K562 (cell line): Measurements from ENCODE around the gene CTPS1. TPM values are rescaled to one million over a fixed set of nuclear protein-coding genes. Genes with fewer than 3 reads are reported as not detected.

Source experiments
- ARID2 ChIP-seq: fragments of 450-650 bp; IDR thresholded peaks from 2 replicates; pipeline ENCODE4 v1.6.1; 2017; ENCODE audit warnings: antibody characterized with exemption, mild to moderate bottlenecking
- ATF1 ChIP-seq, 2 experiments: fragments of 450-650 bp in 1 of 2; IDR thresholded peaks; 2 replicates each; pipeline ENCODE4 v1.6.1; 2016; ENCODE audit warnings: missing compliant biosample characterization in 1 of 2, missing genetic modification characterization in 1 of 2
- CC2D1A ChIP-seq: fragments of 450-650 bp; IDR thresholded peaks from 2 replicates; pipeline ENCODE4 v1.6.1; 2017; ENCODE audit warnings: mild to moderate bottlenecking
- CHD2 ChIP-seq: IDR thresholded peaks from 2 replicates; pipeline ENCODE4 v1.6.1; 2011; ENCODE audit warnings: low read depth, low read length
- EP400 ChIP-seq: fragments of 450-650 bp; IDR thresholded peaks from 2 replicates; pipeline ENCODE4 v1.6.1; 2017; ENCODE audit warnings: antibody characterized with exemption, mild to moderate bottlenecking, moderate library complexity
- ESRRA ChIP-seq: fragments of 450-650 bp; IDR thresholded peaks from 2 replicates; pipeline ENCODE4 v1.6.1; 2014; ENCODE audit warnings: low read depth, mild to moderate bottlenecking, moderate library complexity, borderline replicate concordance
- ETV5 ChIP-seq: sonication (generic); formaldehyde crosslinking; IDR thresholded peaks from 2 replicates; pipeline ENCODE4 v1.4.0; 2020; ENCODE audit warnings: low read depth, mild to moderate bottlenecking, missing genetic modification reagents
- ILF3 ChIP-seq: fragments of 450-650 bp; IDR thresholded peaks from 2 replicates; pipeline ENCODE4 v1.6.1; 2018; ENCODE audit warnings: antibody characterized with exemption, mild to moderate bottlenecking, moderate library complexity, borderline replicate concordance
- IRF2 ChIP-seq: sonication (generic); formaldehyde crosslinking; IDR thresholded peaks from 2 replicates; pipeline ENCODE4 v1.8.1; 2022; ENCODE audit warnings: mild to moderate bottlenecking, missing genetic modification reagents
- KAT7 ChIP-seq: sonication (generic); formaldehyde crosslinking; IDR thresholded peaks from 2 replicates; pipeline ENCODE4 v1.8.0; 2022; ENCODE audit warnings: missing genetic modification reagents, mild to moderate bottlenecking, borderline replicate concordance
- KDM1A ChIP-seq, 2 experiments: fragments of 450-650 bp; IDR thresholded peaks; 2 replicates each; pipeline ENCODE4 v1.6.1; 2016; ENCODE audit warnings: mild to moderate bottlenecking in 2 of 2
- L3MBTL2 ChIP-seq: fragments of 450-650 bp; IDR thresholded peaks from 2 replicates; pipeline ENCODE4 v1.6.1; 2016; ENCODE audit warnings: mild to moderate bottlenecking, moderate library complexity
- MTF1 ChIP-seq: fragments of 250-450 bp; sonication (Bioruptor Pico); IDR thresholded peaks from 2 replicates; pipeline ENCODE4 v1.9.0; 2021; ENCODE audit warnings: moderate library complexity, mild to moderate bottlenecking, inconsistent platforms, borderline replicate concordance
- SRSF7 ChIP-seq: fragments of 200-400 bp; formaldehyde crosslinking; optimal IDR thresholded peaks from 2 replicates; pipeline ENCODE3; 2017; ENCODE audit warnings: mild to moderate bottlenecking, low read depth, low read length
- ZBTB5 ChIP-seq: fragments of 450-650 bp; IDR thresholded peaks from 2 replicates; pipeline ENCODE4 v1.6.1; 2017; ENCODE audit warnings: antibody characterized with exemption
- ZNF311 ChIP-seq: fragments of 250-450 bp; sonication (Bioruptor Pico); IDR thresholded peaks from 2 replicates; pipeline ENCODE4 v1.4.0; 2020; ENCODE audit warnings: mild to moderate bottlenecking, moderate library complexity
- ZNF316 ChIP-seq: fragments of 450-650 bp; IDR thresholded peaks from 2 replicates; pipeline ENCODE4 v1.6.1; 2016
- polyA plus RNA-seq, 8 experiments: library from polyadenylated mRNA; depleted of rRNA in 4 of 8; stranded (reverse) in 5 of 8; unstranded in 3 of 8; fragments of >200 nt; fragmentation: Nextera tagmentation in 2 of 8; fragmentation: Illumina TruSeq in 1 of 8; extraction: Ambion mirVana in 2 of 8; extraction: Trizol in 1 of 8; gene quantifications; 2 replicates each; pipeline versions ENCODE4 v1.2.1 to v1.2.3, GENCODE V29; 2011 to 2014; ENCODE audit warnings: inconsistent platforms in 1 of 8, missing spikeins in 1 of 8
- total RNA-seq, 7 experiments: library from RNA; depleted of rRNA in 6 of 7; stranded (reverse); fragments of >200 nt in 6 of 7; fragmentation: Illumina TruSeq in 2 of 7; extraction: Trizol in 2 of 7; gene quantifications; 2 replicates each; pipeline versions ENCODE4 v1.2.1 to v1.2.3, GENCODE V29; 2011 to 2021; ENCODE audit warnings: low replicate concordance in 1 of 7
- TF ChIP-seq, protein P1 (sequence below): sonication (generic); formaldehyde crosslinking; IDR thresholded peaks from 2 replicates; pipeline ENCODE4 v1.8.1; 2023; ENCODE audit warnings: mild to moderate bottlenecking, missing genetic modification reagents
- TF ChIP-seq, protein P2 (sequence below), 2 experiments: fragments of 450-650 bp in 1 of 2; IDR thresholded peaks; 2 replicates each; pipeline ENCODE4 v1.6.1; 2011 to 2017; ENCODE audit warnings: low read depth in 2 of 2, antibody characterized with exemption in 1 of 2, borderline replicate concordance in 1 of 2, low read length in 1 of 2, mild to moderate bottlenecking in 1 of 2, mixed read lengths in 1 of 2; ENCODE audit not compliant: control insufficient read depth in 1 of 2
- TF ChIP-seq, protein P3 (sequence below): sonication (generic); formaldehyde crosslinking; IDR thresholded peaks from 2 replicates; pipeline ENCODE4 v1.8.1; 2023; ENCODE audit warnings: mild to moderate bottlenecking, missing genetic modification reagents, moderate library complexity

Gene CTPS1
- total and polyA plus RNA-seq, 9 of the 15 experiments (the other 6 are each of a cell fraction or from before 2014, with no cell fraction given) = 44.4 to 164 (median 87.7) TPM

- TF ChIP-seq EP400 (0 out of 2 replicates have a peak, but pooled peaks have one; percentile 25), ESRRA (peak; percentile 50; the same call in 1 of the 2 replicates), ZBTB5 (no peak), KDM1A (IDR thresholded peaks at IDR 0.05) (peak; percentile 28 to 52; a peak in 2 of 4 replicates), ZNF311 (CRISPR knock-in tag) (no peak), ZNF316 (no peak), SRSF7 (no peak), ARID2 (peak; percentile 98), ILF3 (no peak), MTF1 (no peak), KAT7 (CRISPR knock-in tag) (no peak), ETV5 (CRISPR knock-in tag) (0 out of 2 replicates have a peak, but pooled peaks have one; percentile 51), CC2D1A (peak; percentile 96), L3MBTL2 (peak; percentile 82), IRF2 (CRISPR knock-in tag) (no peak), CHD2 (no peak), ATF1 (CRISPR knock-in tag; IDR thresholded peaks at IDR 0.05) (no peak), ATF1 (tag; IDR thresholded peaks at IDR 0.05) (peak; percentile 30; the same call in 1 of the 2 replicates)
- TF ChIP-seq, protein P1, sequence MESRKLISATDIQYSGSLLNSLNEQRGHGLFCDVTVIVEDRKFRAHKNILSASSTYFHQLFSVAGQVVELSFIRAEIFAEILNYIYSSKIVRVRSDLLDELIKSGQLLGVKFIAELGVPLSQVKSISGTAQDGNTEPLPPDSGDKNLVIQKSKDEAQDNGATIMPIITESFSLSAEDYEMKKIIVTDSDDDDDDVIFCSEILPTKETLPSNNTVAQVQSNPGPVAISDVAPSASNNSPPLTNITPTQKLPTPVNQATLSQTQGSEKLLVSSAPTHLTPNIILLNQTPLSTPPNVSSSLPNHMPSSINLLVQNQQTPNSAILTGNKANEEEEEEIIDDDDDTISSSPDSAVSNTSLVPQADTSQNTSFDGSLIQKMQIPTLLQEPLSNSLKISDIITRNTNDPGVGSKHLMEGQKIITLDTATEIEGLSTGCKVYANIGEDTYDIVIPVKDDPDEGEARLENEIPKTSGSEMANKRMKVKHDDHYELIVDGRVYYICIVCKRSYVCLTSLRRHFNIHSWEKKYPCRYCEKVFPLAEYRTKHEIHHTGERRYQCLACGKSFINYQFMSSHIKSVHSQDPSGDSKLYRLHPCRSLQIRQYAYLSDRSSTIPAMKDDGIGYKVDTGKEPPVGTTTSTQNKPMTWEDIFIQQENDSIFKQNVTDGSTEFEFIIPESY (CRISPR knock-in tag) = no peak
- TF ChIP-seq, protein P2, sequence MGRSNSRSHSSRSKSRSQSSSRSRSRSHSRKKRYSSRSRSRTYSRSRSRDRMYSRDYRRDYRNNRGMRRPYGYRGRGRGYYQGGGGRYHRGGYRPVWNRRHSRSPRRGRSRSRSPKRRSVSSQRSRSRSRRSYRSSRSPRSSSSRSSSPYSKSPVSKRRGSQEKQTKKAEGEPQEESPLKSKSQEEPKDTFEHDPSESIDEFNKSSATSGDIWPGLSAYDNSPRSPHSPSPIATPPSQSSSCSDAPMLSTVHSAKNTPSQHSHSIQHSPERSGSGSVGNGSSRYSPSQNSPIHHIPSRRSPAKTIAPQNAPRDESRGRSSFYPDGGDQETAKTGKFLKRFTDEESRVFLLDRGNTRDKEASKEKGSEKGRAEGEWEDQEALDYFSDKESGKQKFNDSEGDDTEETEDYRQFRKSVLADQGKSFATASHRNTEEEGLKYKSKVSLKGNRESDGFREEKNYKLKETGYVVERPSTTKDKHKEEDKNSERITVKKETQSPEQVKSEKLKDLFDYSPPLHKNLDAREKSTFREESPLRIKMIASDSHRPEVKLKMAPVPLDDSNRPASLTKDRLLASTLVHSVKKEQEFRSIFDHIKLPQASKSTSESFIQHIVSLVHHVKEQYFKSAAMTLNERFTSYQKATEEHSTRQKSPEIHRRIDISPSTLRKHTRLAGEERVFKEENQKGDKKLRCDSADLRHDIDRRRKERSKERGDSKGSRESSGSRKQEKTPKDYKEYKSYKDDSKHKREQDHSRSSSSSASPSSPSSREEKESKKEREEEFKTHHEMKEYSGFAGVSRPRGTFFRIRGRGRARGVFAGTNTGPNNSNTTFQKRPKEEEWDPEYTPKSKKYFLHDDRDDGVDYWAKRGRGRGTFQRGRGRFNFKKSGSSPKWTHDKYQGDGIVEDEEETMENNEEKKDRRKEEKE (IDR thresholded peaks at IDR 0.05; ENCODE audit: borderline replicate concordance in 1 of 2, control insufficient read depth in 1 of 2, low read depth in 2 of 2, low read length in 1 of 2) = no peak
- TF ChIP-seq, protein P3, sequence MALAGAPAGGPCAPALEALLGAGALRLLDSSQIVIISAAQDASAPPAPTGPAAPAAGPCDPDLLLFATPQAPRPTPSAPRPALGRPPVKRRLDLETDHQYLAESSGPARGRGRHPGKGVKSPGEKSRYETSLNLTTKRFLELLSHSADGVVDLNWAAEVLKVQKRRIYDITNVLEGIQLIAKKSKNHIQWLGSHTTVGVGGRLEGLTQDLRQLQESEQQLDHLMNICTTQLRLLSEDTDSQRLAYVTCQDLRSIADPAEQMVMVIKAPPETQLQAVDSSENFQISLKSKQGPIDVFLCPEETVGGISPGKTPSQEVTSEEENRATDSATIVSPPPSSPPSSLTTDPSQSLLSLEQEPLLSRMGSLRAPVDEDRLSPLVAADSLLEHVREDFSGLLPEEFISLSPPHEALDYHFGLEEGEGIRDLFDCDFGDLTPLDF (CRISPR knock-in tag) = 0 out of 2 replicates have a peak, but pooled peaks have one; percentile 19
Observed at GRCh38 chr1:40951943-40952743, 27.4 kb upstream of the CTPS1 start (continued).
